WTC11 (cell line): ENCODE data around the gene ADGRL3. TPM values are rescaled to one million over a fixed set of nuclear protein-coding genes. Genes with fewer than 3 reads are reported as not detected.

Experiments
- ATAC-seq: fragments of 200-7000 bp; cut with Tn5 transposase; 2 replicates; pipeline ENCODE4 v1.10.0; 2021; ENCODE audit warnings: mild to moderate bottlenecking, moderate library complexity
- CTCF ChIA-PET: fragments of 300-600 bp; sonication (Branson Sonifier 250); formaldehyde crosslinking; loops from one replicate; lab custom pipeline; 2021; ENCODE audit warnings: antibody characterized with exemption; lab: Charles Lee
- POLR2A ChIA-PET: fragments of 350-600 bp; sonication (Branson Sonifier 250); formaldehyde crosslinking; loops from one replicate; lab custom pipeline; 2021; ENCODE audit warnings: antibody characterized with exemption; lab: Charles Lee
- DNase-seq: peaks from one replicate; pipeline ENCODE4 v3.0.0; 2021; ENCODE audit warnings: low spot score
- H3K27ac Mint-ChIP-seq: 2 replicates; pipeline ENCODE4 v1.8.0; 2021; ENCODE audit warnings: mixed read lengths
- H3K27me3 Mint-ChIP-seq: 2 replicates; pipeline ENCODE4 v1.8.0; 2021; ENCODE audit warnings: low read depth, mild to moderate bottlenecking, moderate library complexity, mixed read lengths
- H3K36me3 Mint-ChIP-seq: 2 replicates; pipeline ENCODE4 v1.8.0; 2021; ENCODE audit warnings: mixed read lengths
- H3K4me1 Mint-ChIP-seq: 2 replicates; pipeline ENCODE4 v1.8.0; 2022; ENCODE audit warnings: mixed read lengths
- H3K4me3 Mint-ChIP-seq: 2 replicates; pipeline ENCODE4 v1.8.0; 2021; ENCODE audit warnings: mild to moderate bottlenecking, moderate library complexity, mixed read lengths
- H3K9me3 Mint-ChIP-seq: 2 replicates; pipeline ENCODE4 v1.8.0; 2021; ENCODE audit warnings: mixed read lengths
- AFF4 ChIP-seq: sonication (generic); formaldehyde crosslinking; IDR thresholded peaks from 2 replicates; pipeline ENCODE4 v1.8.1; 2023; ENCODE audit warnings: mild to moderate bottlenecking, missing genetic modification reagents, borderline replicate concordance
- ATF3 ChIP-seq: sonication (generic); formaldehyde crosslinking; conservative IDR thresholded peaks from 2 replicates; pipeline ENCODE4 v1.8.1; 2022; ENCODE audit warnings: mild to moderate bottlenecking, missing genetic modification reagents
- CDX4 ChIP-seq: fragments of 250-450 bp; sonication (Bioruptor Pico); IDR thresholded peaks from 2 replicates; pipeline ENCODE4 v1.9.0; 2021; ENCODE audit warnings: moderate library complexity, mild to moderate bottlenecking, inconsistent platforms, borderline replicate concordance
- CTCF ChIP-seq: fragments of 200-600 bp; IDR thresholded peaks from 2 replicates; pipeline ENCODE4 v1.8.0; 2022; ENCODE audit warnings: antibody characterized with exemption
- E2F5 ChIP-seq: sonication (generic); formaldehyde crosslinking; IDR thresholded peaks from 2 replicates; pipeline ENCODE4 v1.8.1; 2022; ENCODE audit warnings: mild to moderate bottlenecking, moderate library complexity, missing genetic modification reagents
- EMX1 ChIP-seq: fragments of 250-450 bp; sonication (Bioruptor Pico); IDR thresholded peaks from 2 replicates; pipeline ENCODE4 v1.8.0; 2021; ENCODE audit warnings: mild to moderate bottlenecking
- IRF1 ChIP-seq: sonication (generic); formaldehyde crosslinking; IDR thresholded peaks from 2 replicates; pipeline ENCODE4 v1.8.0; 2023; ENCODE audit warnings: missing genetic modification reagents
- IRF2 ChIP-seq: sonication (generic); formaldehyde crosslinking; IDR thresholded peaks from 2 replicates; pipeline ENCODE4 v1.8.0; 2022; ENCODE audit warnings: low read depth, missing genetic modification reagents, borderline replicate concordance
- NR1H2 ChIP-seq: sonication (generic); formaldehyde crosslinking; IDR thresholded peaks from 2 replicates; pipeline ENCODE4 v1.9.0; 2021; ENCODE audit warnings: mild to moderate bottlenecking, moderate library complexity, missing genetic modification reagents
- NR2C2 ChIP-seq: sonication (generic); formaldehyde crosslinking; IDR thresholded peaks from 2 replicates; pipeline ENCODE4 v1.8.0; 2022; ENCODE audit warnings: mild to moderate bottlenecking, missing genetic modification reagents
- RORB ChIP-seq: fragments of 250-450 bp; sonication (Bioruptor Pico); IDR thresholded peaks from 2 replicates; pipeline ENCODE4 v1.9.0; 2021; ENCODE audit warnings: mild to moderate bottlenecking
- STAT6 ChIP-seq: sonication (generic); formaldehyde crosslinking; conservative IDR thresholded peaks from 2 replicates; pipeline ENCODE4 v1.8.1; 2023; ENCODE audit warnings: mild to moderate bottlenecking, low read depth, missing genetic modification reagents, moderate library complexity
- TEAD4 ChIP-seq: sonication (generic); formaldehyde crosslinking; IDR thresholded peaks from 2 replicates; pipeline ENCODE4 v1.8.0; 2022; ENCODE audit warnings: mild to moderate bottlenecking, missing genetic modification reagents
- ZMAT4 ChIP-seq: fragments of 250-450 bp; sonication (Bioruptor Pico); IDR thresholded peaks from 2 replicates; pipeline ENCODE4 v1.9.0; 2021; ENCODE audit warnings: mild to moderate bottlenecking
- ZNF138 ChIP-seq: sonication (generic); formaldehyde crosslinking; conservative IDR thresholded peaks from 2 replicates; pipeline ENCODE4 v1.8.1; 2022; ENCODE audit warnings: mild to moderate bottlenecking, moderate library complexity, missing genetic modification reagents
- ZNF317 ChIP-seq: sonication (generic); formaldehyde crosslinking; IDR thresholded peaks from 2 replicates; pipeline ENCODE4 v1.8.1; 2023; ENCODE audit warnings: low read depth, mild to moderate bottlenecking, moderate library complexity, missing genetic modification reagents, borderline replicate concordance
- ZNF416 ChIP-seq: fragments of 250-450 bp; sonication (Bioruptor Pico); IDR thresholded peaks from 2 replicates; pipeline ENCODE4 v1.9.0; 2021; ENCODE audit warnings: mild to moderate bottlenecking, inconsistent platforms
- ZNF425 ChIP-seq: fragments of 250-450 bp; sonication (Bioruptor Pico); conservative IDR thresholded peaks from 2 replicates; pipeline ENCODE4 v1.9.0; 2021; ENCODE audit warnings: mild to moderate bottlenecking
- total RNA-seq: library from RNA; stranded (reverse); gene quantifications from 3 replicates; pipeline ENCODE4 v1.2.3, GENCODE V29; 2021

ADGRL3 gene
- total RNA-seq, 1 experiment from 2014 or later: 8.7 TPM

- no peaks in the 10 kb centered on the region for H3K4me1 Mint-ChIP-seq
- H3K27me3 Mint-ChIP-seq: no peaks in the 10 kb centered on the region
- no peak overlapping the region for H3K27ac Mint-ChIP-seq
- POLR2A ChIA-PET: no interaction called here
- no peaks in the 10 kb centered on the region for H3K9me3 Mint-ChIP-seq
- H3K36me3 Mint-ChIP-seq: no peaks in the 10 kb centered on the region
- DNase-seq (no peak), ATAC-seq (peak; percentile 60)
- CTCF ChIA-PET: interaction anchor here (0.6 to 2.0 kb wide), 24 partner anchors 9 to 785 kb away, joined by 3 to 13 read pairs (median 4); no protein-coding TSS in a partner anchor
- TF ChIP-seq EMX1 (CRISPR knock-in tag) (no peak), CTCF (peak; percentile 30), ZNF138 (CRISPR knock-in tag) (no peak), ZNF416 (CRISPR knock-in tag) (no peak), E2F5 (CRISPR knock-in tag) (no peak)
- H3K4me3 Mint-ChIP-seq: no peak overlapping the region
Measured at GRCh38 chr4:61590881-61591280, 390.8 kb downstream of the ADGRL3 start.

- ChIA-PET CTCF (interaction anchor here (1.4 kb wide), 1 partner anchor 23 kb away, joined by 3 read pairs; no protein-coding TSS in a partner anchor), POLR2A (no interaction called here)
- Mint-ChIP-seq H3K4me1 (no peaks in the 10 kb centered on the region), H3K9me3 (no peaks in the 10 kb centered on the region), H3K27me3 (no peaks in the 10 kb centered on the region), H3K36me3 (no peaks in the 10 kb centered on the region), H3K27ac (no peak overlapping the region), H3K4me3 (no peak overlapping the region)
- no peak for ATAC-seq
- no peak for DNase-seq
- no peak for TF ChIP-seq NR1H2 (CRISPR knock-in tag)
- no peak for TF ChIP-seq TEAD4 (CRISPR knock-in tag)
- TF ChIP-seq IRF2 (CRISPR knock-in tag): no peak
- TF ChIP-seq AFF4 (CRISPR knock-in tag): no peak
- no peak for TF ChIP-seq ZMAT4
- no peak for TF ChIP-seq ZNF425 (CRISPR knock-in tag)
- TF ChIP-seq NR2C2: no peak
- TF ChIP-seq ZNF317: no peak
- TF ChIP-seq STAT6 (CRISPR knock-in tag): no peak
- no peak for TF ChIP-seq ATF3 (CRISPR knock-in tag)
- TF ChIP-seq IRF1 (CRISPR knock-in tag): no peak
- TF ChIP-seq RORB (CRISPR knock-in tag): no peak
- TF ChIP-seq CDX4: no peak
Measured at GRCh38 chr4:61596606-61597340, 396.6 kb downstream of the ADGRL3 start.
